Right atrium auricular region (tissue), 2 donors: ENCODE results near the gene MRPL10. TPM values are rescaled to one million over a fixed set of nuclear protein-coding genes. Genes with fewer than 3 reads are reported as not detected.

ENCODE experiments used
- DNase-seq: peaks from one replicate; pipeline ENCODE4 v3.0.0-alpha.2; 2019; ENCODE audit warnings: low spot score
- H3K27ac ChIP-seq, 2 donors: fragments of 200-600 bp; sonication (generic); 1 replicate in 1 of 2; 2 replicates in 1 of 2; pipeline ENCODE4 v1.5.1; 2016 to 2019
- H3K27me3 ChIP-seq, 2 donors: fragments of 200-600 bp; sonication (generic); one replicate each; pipeline versions ENCODE4 v1.5.1 to v1.6.0; 2017 to 2019
- H3K36me3 ChIP-seq: fragments of 200-600 bp; sonication (generic); one replicate; pipeline ENCODE4 v1.5.1; 2016
- H3K4me1 ChIP-seq, 2 donors: fragments of 200-600 bp; sonication (generic); one replicate each; pipeline versions ENCODE4 v1.5.1 to v1.6.0; 2017 to 2019
- H3K4me3 ChIP-seq, 2 donors: fragments of 200-600 bp; sonication (generic); 1 replicate in 1 of 2; 2 replicates in 1 of 2; pipeline ENCODE4 v1.5.1; 2017 to 2019; ENCODE audit warnings: mild to moderate bottlenecking in 1 of 2, moderate library complexity in 1 of 2
- H3K9me3 ChIP-seq, 2 donors: fragments of 200-600 bp; sonication (generic); one replicate each; pipeline ENCODE4 v1.5.1; 2019
- CTCF ChIP-seq, 2 donors: fragments of 200-600 bp; sonication (generic); IDR thresholded peaks; one replicate each; pipeline ENCODE4 v1.5.1; 2019; ENCODE audit warnings: antibody characterized with exemption in 2 of 2
- total RNA-seq, 2 donors: library from RNA; depleted of rRNA; stranded (reverse); fragments of >200 nt; gene quantifications; one replicate each; pipeline ENCODE4 v1.1.0, GENCODE V29; 2016

MRPL10 gene
- 10 to 100 TPM; 51.8 to 61.3 TPM for total RNA-seq

- TF ChIP-seq CTCF (IDR thresholded peaks at IDR 0.05) = no peak
- Histone ChIP-seq H3K36me3 (peaks cover 25% of the 10 kb centered on the region), H3K27me3 (no peaks in the 10 kb centered on the region), H3K4me1 (peaks cover 0 to 17% of the 10 kb centered on the region in 2 donors), H3K4me3 (peak within 1 kb of the TSS; percentile 68 to 85), H3K27ac (peak within 1 kb of the TSS; percentile 48 to 75), H3K9me3 (no peaks in the 10 kb centered on the region)
- peak; percentile 93 for DNase-seq
These were observed at the start of gene MRPL10, which contains the start of gene LRRC46 for GRCh38 chr17:47831003-47831933. Gene MRPL10 (minus strand): TSS chr17:47831541. CDS start chr17:47831511, 30 bp downstream. Gene LRRC46 (plus strand): TSS chr17:47831670. CDS start chr17:47831990, 320 bp downstream.

GRCh38 chr17:47879776-47880454 is 48.6 kb upstream of the MRPL10 start:
- no peaks in the 10 kb centered on the region for H3K9me3 ChIP-seq
- DNase-seq = no peak
- H3K27ac ChIP-seq = no peak overlapping the region
- peaks cover 0 to 30% of the 10 kb centered on the region in 2 donors for H3K4me1 ChIP-seq
- H3K27me3 ChIP-seq = no peaks in the 10 kb centered on the region
- no peaks in the 10 kb centered on the region for H3K36me3 ChIP-seq
- no peak for TF ChIP-seq CTCF (IDR thresholded peaks at IDR 0.05)
- H3K4me3 ChIP-seq = no peak overlapping the region

GRCh38 chr17:47879028-47879585 is 47.8 kb upstream of the MRPL10 start:
- Histone ChIP-seq H3K9me3 (no peaks in the 10 kb centered on the region), H3K27me3 (no peaks in the 10 kb centered on the region)
- no peak for DNase-seq

GRCh38 chr17:47878203-47879027 is 47.1 kb upstream of the MRPL10 start:
- Histone ChIP-seq H3K27me3 (no peaks in the 10 kb centered on the region), H3K4me1 (peaks cover 0 to 17% of the 10 kb centered on the region in 2 donors), H3K36me3 (no peaks in the 10 kb centered on the region), H3K27ac (no peak overlapping the region), H3K9me3 (no peaks in the 10 kb centered on the region), H3K4me3 (no peak overlapping the region)
- no peak for TF ChIP-seq CTCF (IDR thresholded peaks at IDR 0.05)
- DNase-seq = no peak

More at GRCh38 chr17:47879028-47879585, 47.8 kb upstream of the MRPL10 start:
- no peak for TF ChIP-seq CTCF (IDR thresholded peaks at IDR 0.05)
- Histone ChIP-seq H3K36me3 (no peaks in the 10 kb centered on the region), H3K4me1 (peaks cover 0 to 23% of the 10 kb centered on the region in 2 donors), H3K27ac (no peak overlapping the region), H3K4me3 (no peak overlapping the region)
